Measurements from ENCODE around the gene ZNF619. TPM values are rescaled to one million over a fixed set of nuclear protein-coding genes. Genes with fewer than 3 reads are reported as not detected.

Gene ZNF619
- total and polyA plus RNA-seq, 9 of the 15 experiments (the other 6 are each of a cell fraction or from before 2014, with no cell fraction given), result 1.3 to 9.1 (median 6.3) TPM

DNA sequence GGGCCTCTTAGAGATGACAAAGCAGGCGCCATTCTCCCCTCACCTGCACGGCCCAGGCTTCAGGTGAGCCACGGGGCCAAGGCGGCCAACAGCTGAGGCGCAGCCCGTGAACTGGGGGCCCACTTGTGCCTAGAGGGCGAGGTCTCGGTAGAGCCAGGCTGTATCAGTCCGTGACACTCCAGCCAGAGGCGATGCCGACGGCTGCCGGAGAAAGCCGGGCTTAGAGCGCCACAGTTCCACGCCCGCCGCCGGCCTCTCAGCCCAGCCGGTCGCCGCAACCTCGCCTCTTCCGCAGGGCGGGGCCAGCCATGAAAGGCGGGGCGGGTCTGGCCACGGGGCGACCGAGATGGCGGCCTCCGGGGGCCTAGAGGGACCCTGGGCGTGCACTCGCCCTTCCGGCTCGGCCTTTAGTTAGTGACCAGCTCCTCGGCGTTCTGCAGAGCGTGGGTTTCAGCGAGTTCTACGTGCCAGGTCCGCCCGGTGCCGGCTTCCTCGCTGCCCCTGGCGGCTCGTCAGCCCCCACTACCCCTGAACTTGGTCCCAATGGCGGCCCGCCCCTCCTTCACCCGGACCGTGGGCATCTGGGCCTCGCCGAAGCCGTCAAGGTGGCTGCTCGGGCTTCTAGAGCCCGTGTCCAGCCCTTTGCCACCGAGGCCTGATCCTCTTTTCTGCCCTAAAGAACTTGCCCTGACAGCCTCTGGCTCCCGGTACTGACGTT is 47.8 kb downstream of the ZNF619 start, which contains the start of gene ZNF621 (continued):
- TF ChIP-seq ESRRA (IDR thresholded peaks at IDR 0.05; ENCODE audit: borderline replicate concordance, low read depth), result peak; percentile 68; the same call in 1 of the 2 replicates
- no peak for TF ChIP-seq CSDE1 (IDR thresholded peaks at IDR 0.05)
- TF ChIP-seq SMARCB1 (IDR thresholded peaks at IDR 0.05; ENCODE audit: insufficient read length, low read depth), result no peak
- TF ChIP-seq, protein P1, sequence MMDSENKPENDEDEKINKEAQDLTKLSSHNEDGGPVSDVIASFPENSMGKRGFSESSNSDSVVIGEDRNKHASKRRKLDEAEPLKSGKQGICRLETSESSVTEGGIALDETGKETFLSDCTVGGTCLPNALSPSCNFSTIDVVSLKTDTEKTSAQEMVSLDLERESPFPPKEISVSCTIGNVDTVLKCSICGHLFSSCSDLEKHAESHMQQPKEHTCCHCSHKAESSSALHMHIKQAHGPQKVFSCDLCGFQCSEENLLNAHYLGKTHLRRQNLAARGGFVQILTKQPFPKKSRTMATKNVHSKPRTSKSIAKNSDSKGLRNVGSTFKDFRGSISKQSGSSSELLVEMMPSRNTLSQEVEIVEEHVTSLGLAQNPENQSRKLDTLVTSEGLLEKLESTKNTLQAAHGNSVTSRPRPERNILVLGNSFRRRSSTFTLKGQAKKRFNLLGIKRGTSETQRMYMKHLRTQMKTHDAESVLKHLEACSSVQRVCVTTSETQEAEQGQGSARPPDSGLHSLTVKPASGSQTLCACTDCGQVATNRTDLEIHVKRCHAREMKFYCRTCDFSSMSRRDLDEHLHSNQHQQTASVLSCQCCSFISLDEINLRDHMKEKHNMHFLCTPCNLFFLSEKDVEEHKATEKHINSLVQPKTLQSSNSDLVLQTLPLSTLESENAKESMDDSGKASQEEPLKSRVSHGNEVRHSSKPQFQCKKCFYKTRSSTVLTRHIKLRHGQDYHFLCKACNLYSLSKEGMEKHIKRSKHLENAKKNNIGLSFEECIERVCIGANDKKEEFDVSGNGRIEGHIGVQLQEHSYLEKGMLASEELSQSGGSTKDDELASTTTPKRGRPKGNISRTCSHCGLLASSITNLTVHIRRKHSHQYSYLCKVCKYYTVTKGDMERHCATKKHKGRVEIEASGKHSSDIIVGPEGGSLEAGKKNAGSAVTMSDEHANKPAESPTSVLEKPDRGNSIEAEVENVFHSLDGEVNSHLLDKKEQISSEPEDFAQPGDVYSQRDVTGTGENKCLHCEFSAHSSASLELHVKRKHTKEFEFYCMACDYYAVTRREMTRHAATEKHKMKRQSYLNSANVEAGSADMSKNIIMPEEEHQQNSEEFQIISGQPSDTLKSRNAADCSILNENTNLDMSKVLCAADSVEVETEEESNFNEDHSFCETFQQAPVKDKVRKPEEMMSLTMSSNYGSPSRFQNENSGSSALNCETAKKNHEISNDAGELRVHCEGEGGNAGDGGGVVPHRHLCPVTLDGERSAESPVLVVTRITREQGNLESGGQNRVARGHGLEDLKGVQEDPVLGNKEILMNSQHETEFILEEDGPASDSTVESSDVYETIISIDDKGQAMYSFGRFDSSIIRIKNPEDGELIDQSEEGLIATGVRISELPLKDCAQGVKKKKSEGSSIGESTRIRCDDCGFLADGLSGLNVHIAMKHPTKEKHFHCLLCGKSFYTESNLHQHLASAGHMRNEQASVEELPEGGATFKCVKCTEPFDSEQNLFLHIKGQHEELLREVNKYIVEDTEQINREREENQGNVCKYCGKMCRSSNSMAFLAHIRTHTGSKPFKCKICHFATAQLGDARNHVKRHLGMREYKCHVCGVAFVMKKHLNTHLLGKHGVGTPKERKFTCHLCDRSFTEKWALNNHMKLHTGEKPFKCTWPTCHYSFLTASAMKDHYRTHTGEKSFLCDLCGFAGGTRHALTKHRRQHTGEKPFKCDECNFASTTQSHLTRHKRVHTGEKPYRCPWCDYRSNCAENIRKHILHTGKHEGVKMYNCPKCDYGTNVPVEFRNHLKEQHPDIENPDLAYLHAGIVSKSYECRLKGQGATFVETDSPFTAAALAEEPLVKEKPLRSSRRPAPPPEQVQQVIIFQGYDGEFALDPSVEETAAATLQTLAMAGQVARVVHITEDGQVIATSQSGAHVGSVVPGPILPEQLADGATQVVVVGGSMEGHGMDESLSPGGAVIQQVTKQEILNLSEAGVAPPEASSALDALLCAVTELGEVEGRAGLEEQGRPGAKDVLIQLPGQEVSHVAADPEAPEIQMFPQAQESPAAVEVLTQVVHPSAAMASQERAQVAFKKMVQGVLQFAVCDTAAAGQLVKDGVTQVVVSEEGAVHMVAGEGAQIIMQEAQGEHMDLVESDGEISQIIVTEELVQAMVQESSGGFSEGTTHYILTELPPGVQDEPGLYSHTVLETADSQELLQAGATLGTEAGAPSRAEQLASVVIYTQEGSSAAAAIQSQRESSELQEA (IDR thresholded peaks at IDR 0.05; ENCODE audit: low read depth), result no peak
- no peak for TF ChIP-seq CCAR2 (IDR thresholded peaks at IDR 0.05; ENCODE audit: low read depth, low read length)
- 0 out of 2 replicates have a peak, but pooled peaks have one; percentile 1 for TF ChIP-seq NFE2 (IDR thresholded peaks at IDR 0.05; ENCODE audit: low read depth)
- no peak for TF ChIP-seq IFI16 (CRISPR knock-in tag; IDR thresholded peaks at IDR 0.05)
- 0 out of 2 replicates have a peak, but pooled peaks have one; percentile 80 for TF ChIP-seq ZNF165 (CRISPR knock-in tag; IDR thresholded peaks at IDR 0.05; ENCODE audit: borderline replicate concordance)
- TF ChIP-seq HNRNPH1 (optimal IDR thresholded peaks at IDR 0.05; ENCODE audit: low read depth, low read length), result no peak
- TF ChIP-seq FOXA1 (IDR thresholded peaks at IDR 0.05; ENCODE audit: borderline replicate concordance), result no peak
- no peak for TF ChIP-seq DPF2 (IDR thresholded peaks at IDR 0.05)
- TF ChIP-seq, protein P2, sequence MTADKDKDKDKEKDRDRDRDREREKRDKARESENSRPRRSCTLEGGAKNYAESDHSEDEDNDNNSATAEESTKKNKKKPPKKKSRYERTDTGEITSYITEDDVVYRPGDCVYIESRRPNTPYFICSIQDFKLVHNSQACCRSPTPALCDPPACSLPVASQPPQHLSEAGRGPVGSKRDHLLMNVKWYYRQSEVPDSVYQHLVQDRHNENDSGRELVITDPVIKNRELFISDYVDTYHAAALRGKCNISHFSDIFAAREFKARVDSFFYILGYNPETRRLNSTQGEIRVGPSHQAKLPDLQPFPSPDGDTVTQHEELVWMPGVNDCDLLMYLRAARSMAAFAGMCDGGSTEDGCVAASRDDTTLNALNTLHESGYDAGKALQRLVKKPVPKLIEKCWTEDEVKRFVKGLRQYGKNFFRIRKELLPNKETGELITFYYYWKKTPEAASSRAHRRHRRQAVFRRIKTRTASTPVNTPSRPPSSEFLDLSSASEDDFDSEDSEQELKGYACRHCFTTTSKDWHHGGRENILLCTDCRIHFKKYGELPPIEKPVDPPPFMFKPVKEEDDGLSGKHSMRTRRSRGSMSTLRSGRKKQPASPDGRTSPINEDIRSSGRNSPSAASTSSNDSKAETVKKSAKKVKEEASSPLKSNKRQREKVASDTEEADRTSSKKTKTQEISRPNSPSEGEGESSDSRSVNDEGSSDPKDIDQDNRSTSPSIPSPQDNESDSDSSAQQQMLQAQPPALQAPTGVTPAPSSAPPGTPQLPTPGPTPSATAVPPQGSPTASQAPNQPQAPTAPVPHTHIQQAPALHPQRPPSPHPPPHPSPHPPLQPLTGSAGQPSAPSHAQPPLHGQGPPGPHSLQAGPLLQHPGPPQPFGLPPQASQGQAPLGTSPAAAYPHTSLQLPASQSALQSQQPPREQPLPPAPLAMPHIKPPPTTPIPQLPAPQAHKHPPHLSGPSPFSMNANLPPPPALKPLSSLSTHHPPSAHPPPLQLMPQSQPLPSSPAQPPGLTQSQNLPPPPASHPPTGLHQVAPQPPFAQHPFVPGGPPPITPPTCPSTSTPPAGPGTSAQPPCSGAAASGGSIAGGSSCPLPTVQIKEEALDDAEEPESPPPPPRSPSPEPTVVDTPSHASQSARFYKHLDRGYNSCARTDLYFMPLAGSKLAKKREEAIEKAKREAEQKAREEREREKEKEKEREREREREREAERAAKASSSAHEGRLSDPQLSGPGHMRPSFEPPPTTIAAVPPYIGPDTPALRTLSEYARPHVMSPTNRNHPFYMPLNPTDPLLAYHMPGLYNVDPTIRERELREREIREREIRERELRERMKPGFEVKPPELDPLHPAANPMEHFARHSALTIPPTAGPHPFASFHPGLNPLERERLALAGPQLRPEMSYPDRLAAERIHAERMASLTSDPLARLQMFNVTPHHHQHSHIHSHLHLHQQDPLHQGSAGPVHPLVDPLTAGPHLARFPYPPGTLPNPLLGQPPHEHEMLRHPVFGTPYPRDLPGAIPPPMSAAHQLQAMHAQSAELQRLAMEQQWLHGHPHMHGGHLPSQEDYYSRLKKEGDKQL (CRISPR knock-in tag; IDR thresholded peaks at IDR 0.05; ENCODE audit: borderline replicate concordance), result no peak
- TF ChIP-seq DEAF1 (CRISPR knock-in tag; IDR thresholded peaks at IDR 0.05), result no peak

All from K562 (cell line).